H9 (cell line): ENCODE data around the gene CUBN. TPM values are rescaled to one million over a fixed set of nuclear protein-coding genes. Genes with fewer than 3 reads are reported as not detected.
A peak's percentile ranks its signal among the peaks of the same experiment; 100 is the strongest.

Experiments
- DNase-seq: peaks from one replicate; pipeline ENCODE4 v3.0.0-alpha.2; 2017
- H2AFZ ChIP-seq: one replicate; pipeline ENCODE4 v1.6.1; 2013; ENCODE audit warnings: mild to moderate bottlenecking, low read length, control low read depth, moderate library complexity
- H2AK5ac ChIP-seq: 2 replicates; pipeline ENCODE4 v1.6.1; 2013; ENCODE audit warnings: low read length, control low read depth, mixed read lengths; ENCODE audit not compliant: insufficient read length
- H2BK120ac ChIP-seq: one replicate; pipeline ENCODE4 v1.6.1; 2013; ENCODE audit warnings: low read depth, mild to moderate bottlenecking, low read length, control low read depth, inconsistent platforms; ENCODE audit not compliant: poor library complexity, severe bottlenecking
- H2BK12ac ChIP-seq: 2 replicates; pipeline ENCODE4 v1.6.1; 2013; ENCODE audit warnings: low read length, control low read depth, mixed read lengths, low read depth; ENCODE audit not compliant: insufficient read length
- H2BK15ac ChIP-seq: 2 replicates; pipeline ENCODE4 v1.6.1; 2013; ENCODE audit warnings: low read depth, low read length, control low read depth
- H2BK20ac ChIP-seq: one replicate; pipeline ENCODE4 v1.6.1; 2013; ENCODE audit warnings: low read depth, mild to moderate bottlenecking, low read length, control low read depth, inconsistent platforms; ENCODE audit not compliant: poor library complexity, severe bottlenecking
- H2BK5ac ChIP-seq: 2 replicates; pipeline ENCODE4 v1.6.1; 2013; ENCODE audit warnings: low read length, control low read depth, mixed read lengths; ENCODE audit not compliant: insufficient read length
- H3K14ac ChIP-seq: 2 replicates; pipeline ENCODE4 v1.6.1; 2013; ENCODE audit warnings: low read length, control low read depth; ENCODE audit not compliant: insufficient read depth
- H3K18ac ChIP-seq: 2 replicates; pipeline ENCODE4 v1.6.1; 2013; ENCODE audit warnings: low read depth, mild to moderate bottlenecking, mixed read lengths, low read length, control low read depth; ENCODE audit not compliant: insufficient read length
- H3K23ac ChIP-seq: 2 replicates; pipeline ENCODE4 v1.6.1; 2013; ENCODE audit warnings: low read length, control low read depth, mixed read lengths, low read depth; ENCODE audit not compliant: insufficient read length
- H3K23me2 ChIP-seq: 2 replicates; pipeline ENCODE4 v1.6.1; 2013; ENCODE audit warnings: low read depth, mild to moderate bottlenecking, mixed read lengths, low read length, control low read depth; ENCODE audit not compliant: insufficient read length, poor library complexity, severe bottlenecking
- H3K27ac ChIP-seq: 2 replicates; pipeline ENCODE4 v1.5.1; 2013; ENCODE audit warnings: low read length, control low read depth, mixed read lengths, low read depth; ENCODE audit not compliant: insufficient read length
- H3K27me3 ChIP-seq: 2 replicates; pipeline ENCODE4 v1.6.1; 2013; ENCODE audit warnings: low read length, control low read depth, inconsistent platforms; ENCODE audit not compliant: insufficient read depth
- H3K4ac ChIP-seq: 2 replicates; pipeline ENCODE4 v1.6.1; 2013; ENCODE audit warnings: low read depth, mild to moderate bottlenecking, control low read depth, inconsistent platforms, low read length, moderate library complexity
- H3K4me1 ChIP-seq: 2 replicates; pipeline ENCODE4 v1.6.1; 2013; ENCODE audit warnings: low read length, control low read depth, inconsistent platforms; ENCODE audit not compliant: insufficient read depth
- H3K4me2 ChIP-seq: 2 replicates; pipeline ENCODE4 v1.6.1; 2013; ENCODE audit warnings: low read length, control low read depth, mixed read lengths; ENCODE audit not compliant: insufficient read length, insufficient read depth
- H3K56ac ChIP-seq: 2 replicates; pipeline ENCODE4 v1.6.1; 2013; ENCODE audit warnings: low read depth, mild to moderate bottlenecking, mixed read lengths, low read length, control low read depth; ENCODE audit not compliant: insufficient read length
- H3K79me1 ChIP-seq: 2 replicates; pipeline ENCODE4 v1.6.1; 2013; ENCODE audit warnings: low read depth, mild to moderate bottlenecking, moderate library complexity, low read length, control low read depth, inconsistent platforms; ENCODE audit not compliant: insufficient read depth, poor library complexity, severe bottlenecking
- H3K79me2 ChIP-seq: 2 replicates; pipeline ENCODE4 v1.6.1; 2013; ENCODE audit warnings: low read length, control low read depth, inconsistent platforms; ENCODE audit not compliant: insufficient read depth
- H3K9ac ChIP-seq: 2 replicates; pipeline ENCODE4 v1.6.1; 2013; ENCODE audit warnings: low read length, control low read depth, mixed read lengths; ENCODE audit not compliant: insufficient read length; ENCODE audit errors: extremely low read depth
- H3K9me3 ChIP-seq: one replicate; pipeline ENCODE4 v1.6.1; 2013; ENCODE audit warnings: low read depth, low read length, inconsistent platforms; ENCODE audit not compliant: control insufficient read depth
- H3T11ph ChIP-seq: one replicate; pipeline ENCODE4 v1.6.1; 2013; ENCODE audit warnings: mild to moderate bottlenecking, low read length, control low read depth, inconsistent platforms
- H4K20me1 ChIP-seq: one replicate; pipeline ENCODE4 v1.6.1; 2013; ENCODE audit not compliant: control insufficient read depth, insufficient read length, insufficient read depth
- H4K5ac ChIP-seq: 2 replicates; pipeline ENCODE4 v1.6.1; 2013; ENCODE audit warnings: low read depth, mild to moderate bottlenecking, mixed read lengths, low read length, control low read depth; ENCODE audit not compliant: insufficient read length
- H4K8ac ChIP-seq: replicated peaks from 2 replicates; pipeline ENCODE4 v1.6.1; 2013; ENCODE audit warnings: low read length, control low read depth, mixed read lengths, low read depth; ENCODE audit not compliant: insufficient read length
- H4K91ac ChIP-seq: 2 replicates; pipeline ENCODE4 v1.6.1; 2013; ENCODE audit warnings: low read depth, mild to moderate bottlenecking, moderate library complexity, mixed read lengths, low read length, control low read depth; ENCODE audit not compliant: insufficient read length
- H3K27ac Mint-ChIP-seq, 3 experiments: 2 replicates in 2 of 3; 3 replicates in 1 of 3; pipeline ENCODE4 v1.8.0; 2020 to 2021; ENCODE audit warnings: mixed read lengths in 3 of 3, mild to moderate bottlenecking in 1 of 3, moderate library complexity in 1 of 3
- H3K27me3 Mint-ChIP-seq: 2 replicates; pipeline ENCODE4 v1.8.0; 2021; ENCODE audit warnings: low read depth, mild to moderate bottlenecking, moderate library complexity, mixed read lengths
- H3K36me3 Mint-ChIP-seq, 3 experiments: 2 replicates in 2 of 3; 3 replicates in 1 of 3; pipeline ENCODE4 v1.8.0; 2020 to 2021; ENCODE audit warnings: low read depth in 3 of 3, mixed read lengths in 3 of 3; ENCODE audit not compliant: insufficient read depth in 1 of 3
- H3K4me1 Mint-ChIP-seq, 2 experiments: 2 replicates each; pipeline ENCODE4 v1.8.0; 2020; ENCODE audit warnings: mixed read lengths in 2 of 2
- H3K4me3 Mint-ChIP-seq, 2 experiments: 2 replicates in 1 of 2; 3 replicates in 1 of 2; pipeline ENCODE4 v1.8.0; 2020 to 2021; ENCODE audit warnings: mild to moderate bottlenecking in 2 of 2, mixed read lengths in 2 of 2, moderate library complexity in 1 of 2
- H3K9me3 Mint-ChIP-seq, 2 experiments: 2 replicates in 1 of 2; 3 replicates in 1 of 2; pipeline ENCODE4 v1.8.0; 2020; ENCODE audit warnings: mild to moderate bottlenecking in 2 of 2, mixed read lengths in 2 of 2, moderate library complexity in 1 of 2
- CTCF ChIP-seq: fragments of 200-600 bp; sonication (generic); conservative IDR thresholded peaks from 3 replicates; pipeline ENCODE4 v1.8.0; 2021; ENCODE audit warnings: antibody characterized with exemption, mild to moderate bottlenecking
- WGBS: extraction: QIAGEN DNeasy Blood & Tissue Kit; methylation state at CpG from one replicate; pipeline ENCODE4 v1.1.7; 2013; ENCODE audit warnings: missing lambda C conversion rate, low lambda C conversion rate, mixed read lengths; ENCODE audit not compliant: insufficient read length; ENCODE audit errors: extremely low coverage; 5-methylcytosine and 5-hydroxymethylcytosine counted together
- total RNA-seq: library from RNA; stranded (reverse); gene quantifications from 2 replicates; pipeline ENCODE4 v1.2.1, GENCODE V29; 2021

Gene CUBN
- total RNA-seq, 1 experiment from 2014 or later, result 0.26 TPM

DNA sequence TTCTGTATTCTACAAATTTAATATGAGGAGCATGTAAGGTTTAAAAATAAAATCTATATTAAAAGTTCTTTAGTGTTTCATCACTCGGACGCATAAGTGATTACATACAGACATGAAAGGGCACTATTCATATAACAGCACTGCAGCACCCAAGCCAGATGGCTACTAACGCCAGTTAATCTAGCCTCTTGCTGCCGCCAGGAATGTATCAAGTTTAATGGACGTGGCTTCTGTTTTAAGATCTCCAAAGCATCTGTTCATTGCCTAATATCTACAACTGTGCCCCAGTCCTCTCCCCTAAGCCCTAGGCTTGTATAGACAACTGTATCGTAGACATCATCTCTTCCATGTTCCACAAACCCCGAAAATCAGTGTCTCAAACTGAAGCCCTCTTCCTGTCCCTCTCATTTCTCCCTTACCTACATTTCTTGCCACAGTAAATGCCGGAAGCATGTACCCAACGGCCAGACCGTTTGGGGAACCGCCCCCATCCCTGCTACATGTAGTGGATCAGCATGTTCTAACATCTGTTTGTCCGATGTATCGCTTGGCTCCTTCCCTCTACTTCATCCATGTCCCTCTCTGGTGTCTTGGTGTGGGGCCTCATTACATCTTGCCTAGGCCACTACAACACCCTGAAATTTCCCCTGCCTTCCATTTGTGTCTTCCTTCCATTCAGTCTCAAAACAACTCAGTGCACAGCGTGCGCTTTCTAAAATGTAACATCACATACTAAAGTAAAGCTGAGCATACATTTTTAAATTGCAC is 164.9 kb downstream of the CUBN start:
- Histone ChIP-seq H2BK12ac (no peak overlapping the region), H2AK5ac (no peak overlapping the region), H3K9ac (no peak overlapping the region), H3K18ac (no peak overlapping the region), H3K56ac (no peak overlapping the region), H3K9me3 (no peaks in the 10 kb centered on the region), H2BK5ac (no peak overlapping the region), H3K23ac (no peak overlapping the region), H3T11ph (no peak overlapping the region), H4K5ac (no peak overlapping the region), H3K79me2 (no peaks in the 10 kb centered on the region), H4K20me1 (no peaks in the 10 kb centered on the region), H3K23me2 (no peaks in the 10 kb centered on the region), H2BK15ac (no peak overlapping the region), H3K79me1 (no peaks in the 10 kb centered on the region), H3K4me1 (peaks cover 6% of the 10 kb centered on the region), H4K8ac (no peak overlapping the region), H3K4me2 (no peak overlapping the region), H2BK120ac (no peak overlapping the region), H2BK20ac (no peak overlapping the region), H3K4ac (no peak overlapping the region), H3K14ac (no peak overlapping the region), H3K27me3 (no peaks in the 10 kb centered on the region), H2AFZ (no peak overlapping the region), H3K27ac (no peak overlapping the region), H4K91ac (no peak overlapping the region)
- H3K4me3 Mint-ChIP-seq, result no peak overlapping the region
- no peaks in the 10 kb centered on the region for H3K9me3 Mint-ChIP-seq
- peaks cover 26 to 31% of the 10 kb centered on the region in 2 experiments for H3K4me1 Mint-ChIP-seq
- TF ChIP-seq CTCF, result no peak
- no peak for DNase-seq
- no peaks in the 10 kb centered on the region; the same call in 1 of the 2 replicates for H3K27me3 Mint-ChIP-seq
- H3K36me3 Mint-ChIP-seq, result no peaks in the 10 kb centered on the region; a peak in 1 of 7 replicates
- peak overlapping the region in 1 of 3 experiments; percentile 4; a peak in 3 of 7 replicates for H3K27ac Mint-ChIP-seq
- no CpG with 5 or more reads among the region's 15 CpGs for WGBS
